ENCODE results near the gene RPTN.
"Not testable (repeated sequence)": the region's sequence is repeated elsewhere in the genome, so short reads cannot be mapped to it uniquely, and the experiment has no call there.

RPTN gene

DNA sequence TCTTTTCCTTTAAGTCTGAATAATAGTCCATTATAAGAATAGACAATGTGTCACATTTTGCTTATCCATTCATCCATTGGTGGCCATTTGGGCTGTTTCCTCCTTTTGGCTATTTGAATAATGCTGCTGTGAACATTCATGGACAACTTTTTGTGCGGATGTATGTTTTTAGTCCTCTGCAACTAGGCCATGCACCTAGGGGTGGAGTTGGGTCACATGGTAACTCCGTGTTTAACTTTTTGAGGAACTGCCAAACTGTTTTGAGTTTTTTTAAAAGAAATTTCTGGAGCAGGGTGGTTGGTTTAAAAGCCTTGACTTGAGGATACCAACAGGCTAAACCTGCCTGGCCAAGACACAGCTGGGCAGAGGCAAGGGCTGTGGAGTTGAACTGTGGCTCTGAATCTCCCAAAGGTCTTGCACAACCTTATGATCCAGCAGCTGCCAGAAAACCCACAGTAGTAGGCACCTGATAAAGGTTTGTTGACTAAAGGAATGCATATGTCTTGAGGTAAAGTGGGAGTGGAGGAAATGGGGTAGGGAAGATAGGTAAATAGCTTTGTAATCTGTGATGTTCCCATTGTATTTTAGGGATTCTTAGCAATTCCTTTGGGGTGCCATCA is 5.6 kb upstream of the RPTN start:
- no peak for DNase-seq (ENCODE audit: low read depth)

DNA sequence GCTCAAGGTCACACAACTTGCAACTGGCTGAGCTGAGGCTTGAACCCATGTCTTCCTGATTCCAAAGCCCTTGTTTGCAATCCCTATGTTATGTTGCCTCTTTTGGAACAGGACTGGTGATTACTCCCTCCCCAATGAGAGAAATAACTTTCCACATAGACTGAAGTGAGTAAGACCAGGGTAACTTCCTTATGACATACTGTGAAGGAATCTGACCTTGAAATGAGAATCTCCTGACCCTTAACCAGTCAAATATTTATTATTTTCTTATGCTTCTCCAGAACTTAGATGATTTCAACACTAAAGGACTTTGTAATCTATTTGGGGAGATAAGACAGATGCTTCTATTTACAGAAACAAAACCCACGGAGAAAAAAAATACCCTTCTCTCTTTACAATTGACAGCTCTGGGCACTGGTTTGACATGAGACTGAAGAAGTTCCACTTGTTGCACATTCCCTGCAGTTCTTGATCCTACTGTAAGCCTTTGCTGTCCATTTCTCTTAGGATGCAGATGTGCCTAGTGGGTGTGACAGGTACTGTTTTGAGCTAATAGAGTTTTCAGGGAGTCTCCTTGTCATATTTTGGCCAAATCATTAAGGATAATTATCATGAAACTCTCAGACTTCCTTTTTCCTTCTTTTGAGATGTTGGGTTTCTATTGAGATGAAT is 3.9 kb upstream of the RPTN start:
- DNase-seq (ENCODE audit: low read depth): peak; percentile 97

DNA sequence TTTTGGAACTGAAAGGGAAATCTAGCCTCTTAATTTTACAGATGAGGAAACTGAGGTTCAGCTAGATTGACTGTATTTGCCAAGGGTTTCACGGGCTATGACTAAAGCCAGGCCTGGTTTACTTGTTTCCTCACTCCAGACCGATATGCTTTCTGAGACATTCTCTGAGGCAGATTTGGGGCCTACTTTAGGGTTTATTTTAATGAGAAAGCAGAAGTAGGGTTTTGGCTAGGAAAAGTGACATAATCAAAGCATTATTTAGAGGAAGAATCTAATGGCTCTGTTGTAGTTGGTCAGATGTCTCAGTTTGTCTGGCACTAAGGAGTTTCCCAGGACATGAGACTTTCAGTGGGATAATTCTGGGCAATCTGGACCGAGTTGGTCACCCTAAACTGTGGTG is 1.5 kb upstream of the RPTN start:
- no peak for DNase-seq (ENCODE audit: low read depth)

DNA sequence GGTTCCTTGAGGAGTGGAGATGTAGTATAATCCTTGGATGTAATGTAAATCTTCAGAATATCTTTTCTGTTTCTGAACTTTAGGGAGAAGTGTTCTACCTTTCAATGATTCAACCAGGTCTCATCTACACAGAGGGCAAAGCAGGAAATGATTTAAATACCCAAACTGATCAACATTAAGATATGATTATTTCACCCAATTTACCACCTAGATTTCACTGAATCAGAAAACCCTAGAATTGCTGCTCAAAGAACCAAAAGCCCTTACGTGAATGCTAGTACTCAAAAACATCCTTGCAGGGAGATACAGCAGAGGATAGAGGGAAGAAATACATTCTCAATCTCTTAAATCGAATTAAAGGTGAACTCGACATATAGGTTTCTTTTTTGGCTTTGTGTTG is 5.0 kb downstream of the RPTN start:
- DNase-seq (ENCODE audit: low read depth): no peak

DNA sequence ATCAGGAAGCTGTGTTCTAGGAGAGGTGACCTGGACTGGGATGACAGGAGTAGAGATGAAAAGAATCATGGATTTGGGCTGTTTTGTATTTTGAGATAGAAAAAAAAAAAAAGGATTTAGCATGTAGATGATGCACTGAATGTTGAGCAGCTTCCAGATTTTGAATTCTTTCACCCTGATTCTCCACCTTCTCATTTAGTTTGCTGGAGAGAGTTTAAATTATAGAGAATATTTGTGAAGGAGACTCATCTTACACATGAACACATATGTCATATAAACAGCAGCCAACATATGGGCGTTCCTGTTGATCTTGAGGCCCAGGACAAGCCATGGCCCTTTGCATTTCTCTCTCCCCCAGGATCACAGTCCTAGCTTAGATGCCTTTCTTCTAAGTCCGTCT is 7.4 kb downstream of the RPTN start:
- DNase-seq (ENCODE audit: low read depth): no peak

DNA sequence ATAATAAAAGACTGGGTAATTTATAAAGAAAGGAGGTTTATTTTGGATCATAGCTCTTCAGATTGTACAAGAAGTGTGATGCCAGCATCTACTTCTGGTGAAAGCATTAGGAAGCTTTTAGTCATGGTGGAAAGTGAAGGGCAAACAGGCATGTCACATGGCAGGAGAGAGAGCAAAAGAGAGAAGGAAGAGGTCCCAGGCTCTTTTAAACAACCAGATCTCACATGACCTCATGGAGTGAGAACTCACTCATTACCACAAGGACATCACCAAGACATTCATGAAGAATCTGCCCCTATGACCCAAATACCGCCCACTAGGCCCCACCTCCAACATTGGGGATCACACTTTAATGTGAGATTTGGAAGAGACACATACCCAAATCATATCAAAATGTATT is 10.0 kb downstream of the RPTN start:
- DNase-seq (ENCODE audit: low read depth): peak; percentile 54

DNA sequence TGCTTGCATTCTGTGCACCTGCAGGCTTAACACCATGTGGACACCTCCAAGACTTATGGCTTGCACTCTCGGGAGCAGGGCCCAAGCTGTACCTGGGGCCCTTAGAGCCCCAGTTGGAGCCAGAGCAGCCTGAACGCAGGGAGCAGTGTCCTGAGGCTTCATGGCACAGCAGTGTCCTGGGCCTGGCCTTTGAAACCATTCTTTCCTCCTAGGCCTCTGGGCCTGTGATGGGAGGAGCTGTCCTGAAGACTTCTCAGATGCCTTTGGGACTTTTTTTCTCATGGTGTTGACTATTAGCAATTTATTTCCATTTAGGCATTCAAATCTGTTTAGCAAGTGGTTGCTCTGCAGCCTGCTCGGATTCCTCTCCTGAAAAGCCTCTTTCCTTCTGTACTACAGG is 11.0 kb downstream of the RPTN start:
- DNase-seq (ENCODE audit: low read depth): no peak

DNA sequence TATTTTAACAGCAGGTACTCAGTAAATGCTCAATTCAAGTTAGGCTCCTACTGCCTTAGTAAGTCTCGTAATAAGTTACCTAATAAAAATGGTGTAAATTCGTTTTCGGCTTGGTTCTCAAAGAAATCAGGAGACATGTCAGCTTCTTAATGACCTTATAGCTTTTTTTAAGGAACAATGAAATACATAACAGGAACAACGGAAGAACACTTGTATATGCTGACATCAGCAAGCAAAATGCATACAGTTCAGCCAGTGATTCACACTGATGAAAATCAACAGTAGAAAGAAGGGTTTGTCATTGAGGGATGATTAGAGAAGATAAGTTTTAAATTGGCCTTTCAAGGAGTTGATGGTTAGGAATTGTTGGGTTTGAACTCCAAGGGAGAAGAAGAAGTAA is 13.3 kb downstream of the RPTN start:
- DNase-seq (ENCODE audit: low read depth): no peak

DNA sequence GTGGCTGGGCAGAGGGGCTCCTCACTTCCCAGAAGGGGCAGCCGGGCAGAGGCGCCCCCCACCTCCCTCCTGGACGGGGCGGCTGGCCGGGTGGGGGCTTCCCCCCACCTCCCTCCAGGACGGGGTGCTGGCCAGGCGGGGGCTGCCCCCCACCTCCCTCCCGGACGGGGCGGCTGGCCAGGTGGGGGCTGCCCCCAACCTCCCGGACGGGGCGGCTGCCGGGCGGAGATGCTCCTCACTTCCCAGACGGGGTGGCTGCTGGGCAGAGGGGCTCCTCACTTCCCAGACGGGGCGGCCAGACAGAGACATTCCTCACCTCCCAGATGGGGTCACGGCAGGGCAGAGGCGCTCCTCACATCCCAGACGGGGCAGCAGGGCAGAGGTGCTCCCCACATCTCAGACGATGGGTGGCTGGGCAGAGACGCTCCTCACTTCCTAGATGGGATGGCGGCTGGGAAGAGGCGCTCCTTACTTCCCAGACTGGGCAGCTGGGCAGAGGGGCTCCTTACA is 14.3 kb downstream of the RPTN start:
- not testable (repeated sequence) for DNase-seq (ENCODE audit: low read depth)

DNA sequence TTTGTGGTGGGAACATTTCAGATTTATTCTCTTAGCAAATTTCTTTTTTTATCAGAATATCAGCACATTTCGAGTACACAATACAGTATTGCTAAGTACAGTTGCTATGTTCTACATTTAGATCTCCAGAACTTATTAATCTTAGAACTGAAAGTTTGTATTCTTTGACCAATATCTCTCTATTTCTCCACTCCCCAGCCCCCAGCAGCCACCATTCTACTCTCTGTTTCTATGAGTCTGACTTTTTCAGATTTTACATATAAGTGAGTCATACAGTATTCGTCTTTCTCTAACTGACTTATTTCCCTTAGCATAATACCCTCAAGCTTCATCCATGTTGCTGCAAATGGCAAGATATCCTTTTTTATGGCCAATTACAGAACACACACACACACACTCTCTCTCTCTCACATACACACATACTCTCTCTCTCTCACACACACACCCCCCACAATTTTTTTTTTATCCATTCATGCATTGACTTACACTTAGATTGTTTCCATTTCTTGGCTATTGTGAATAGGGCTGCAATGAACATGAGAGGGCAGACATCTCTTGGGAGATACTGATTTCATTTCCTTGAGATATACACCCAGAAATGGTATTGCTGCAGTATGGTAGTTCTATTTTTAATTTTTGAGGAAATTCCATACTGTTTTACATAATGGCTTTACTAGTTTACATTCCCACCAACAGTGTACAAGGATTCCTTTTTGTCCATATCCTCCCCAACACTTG is 15.7 kb downstream of the RPTN start:
- DNase-seq (ENCODE audit: low read depth): peak; percentile 36

DNA sequence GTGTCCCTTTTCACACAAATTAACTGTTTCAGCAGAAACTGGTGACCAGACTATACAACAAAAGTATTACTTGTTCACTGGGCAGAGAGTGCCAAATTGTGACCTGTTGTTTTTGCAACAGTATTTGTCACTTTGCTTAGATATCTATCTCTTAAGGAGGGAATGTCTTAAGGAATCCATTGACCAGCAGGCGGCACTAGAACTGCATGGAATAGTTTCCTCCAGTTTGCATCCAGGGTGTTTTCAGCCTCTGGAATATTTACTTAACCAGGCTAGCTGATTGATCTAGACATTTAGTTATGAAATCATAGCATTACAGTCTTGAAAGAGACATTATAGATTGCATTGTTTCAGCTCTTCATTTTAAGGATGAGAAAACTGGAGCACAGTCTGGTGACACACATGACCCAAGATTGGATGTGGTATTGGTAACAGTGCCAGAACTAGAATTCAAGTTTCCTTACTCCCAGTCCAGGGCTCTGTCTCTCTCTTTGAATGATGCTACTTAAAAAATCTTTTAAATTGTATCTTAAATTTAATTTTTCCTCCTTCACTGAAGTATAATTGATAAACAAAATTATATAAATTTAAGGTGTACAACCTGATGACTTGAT is 16.9 kb downstream of the RPTN start:
- peak; percentile 80 for DNase-seq (ENCODE audit: low read depth)

DNA sequence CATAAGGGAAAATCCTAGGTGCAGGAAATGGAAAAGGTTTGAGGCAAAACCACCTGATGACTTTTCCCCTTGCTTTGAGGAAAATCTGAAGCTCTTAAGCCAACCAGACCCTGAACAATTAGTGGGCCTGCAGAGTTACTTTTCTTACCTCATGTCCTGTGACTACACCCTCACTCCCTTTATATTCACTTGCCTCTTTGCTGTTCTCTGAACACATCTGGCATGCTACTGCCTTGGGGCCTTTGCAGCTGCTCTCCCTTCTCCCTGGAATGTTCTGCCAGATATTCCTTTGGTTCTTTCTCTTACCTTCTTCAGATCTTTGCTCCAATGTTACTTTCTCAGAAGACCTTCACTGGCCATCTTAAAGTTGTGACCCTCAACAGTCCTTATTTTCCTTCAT is 21.8 kb downstream of the RPTN start:
- DNase-seq (ENCODE audit: low read depth): no peak

DNA sequence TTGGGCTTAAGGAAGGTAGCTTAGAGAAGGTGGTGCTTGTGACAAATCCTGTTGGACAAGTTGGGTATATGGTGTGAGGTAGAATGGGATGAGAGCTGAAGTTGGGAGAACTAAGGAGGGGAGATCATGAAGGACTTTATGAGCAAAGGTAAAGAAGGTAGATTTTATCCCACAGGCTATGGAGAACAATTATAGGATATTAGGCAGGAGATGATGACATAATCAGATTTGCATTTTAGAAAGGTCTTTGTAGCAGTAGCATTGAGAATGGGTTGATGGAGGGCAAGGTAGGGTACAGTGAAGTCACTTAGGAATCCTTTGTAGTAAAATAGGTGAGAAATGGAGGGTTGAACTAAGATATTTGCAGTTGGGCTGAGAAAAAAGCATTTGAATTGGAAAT is 28.8 kb downstream of the RPTN start:
- no peak for DNase-seq (ENCODE audit: low read depth)

DNA sequence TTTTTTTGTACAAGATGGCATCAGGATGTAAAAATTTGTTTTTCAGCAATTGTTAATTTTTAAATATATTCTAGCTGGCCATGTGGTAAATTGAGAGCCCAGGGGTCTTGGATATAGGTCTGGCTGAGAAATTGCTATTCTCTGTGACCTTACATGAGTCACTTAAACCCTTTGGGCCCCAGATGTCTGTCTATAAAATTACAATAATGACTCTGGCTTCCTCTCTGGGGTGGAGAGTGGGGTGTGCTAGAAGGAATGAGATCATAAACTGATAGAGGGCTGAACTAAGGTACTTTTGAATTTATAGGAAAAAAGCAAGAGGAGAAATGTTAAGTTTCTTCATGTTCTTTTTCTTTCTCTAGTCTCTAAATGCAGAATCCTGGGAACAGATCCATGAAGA is 31.4 kb downstream of the RPTN start:
- DNase-seq (ENCODE audit: low read depth): no peak

DNA sequence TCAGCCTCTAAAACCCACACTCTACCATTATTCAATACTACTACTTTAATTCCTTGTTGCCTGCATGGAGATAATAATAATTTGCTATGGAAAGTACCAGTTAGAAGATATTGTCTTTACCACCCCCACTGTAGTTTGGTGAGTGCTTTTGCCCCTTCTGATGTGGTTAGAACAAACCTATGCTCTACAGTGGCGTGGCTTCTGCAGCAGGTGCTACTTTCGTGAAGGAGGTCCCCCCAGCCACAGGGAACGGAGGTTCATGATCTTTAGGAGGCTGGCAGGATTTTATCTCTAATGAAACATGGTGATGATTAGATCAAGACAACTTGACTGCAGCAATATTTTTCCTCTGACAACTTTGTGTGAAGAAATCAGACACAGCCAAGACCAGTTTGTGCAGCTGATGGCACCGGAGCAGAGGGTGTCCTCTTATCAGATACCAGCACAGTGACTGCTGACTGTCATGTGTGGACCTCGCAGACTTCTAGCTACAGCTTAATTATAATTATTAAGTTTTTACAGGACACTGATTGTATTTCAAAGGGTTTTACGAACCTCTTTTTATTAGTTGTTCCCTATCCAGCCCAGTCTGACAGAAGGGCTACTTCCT is 33.1 kb downstream of the RPTN start:
- no peak for DNase-seq (ENCODE audit: low read depth)

DNA sequence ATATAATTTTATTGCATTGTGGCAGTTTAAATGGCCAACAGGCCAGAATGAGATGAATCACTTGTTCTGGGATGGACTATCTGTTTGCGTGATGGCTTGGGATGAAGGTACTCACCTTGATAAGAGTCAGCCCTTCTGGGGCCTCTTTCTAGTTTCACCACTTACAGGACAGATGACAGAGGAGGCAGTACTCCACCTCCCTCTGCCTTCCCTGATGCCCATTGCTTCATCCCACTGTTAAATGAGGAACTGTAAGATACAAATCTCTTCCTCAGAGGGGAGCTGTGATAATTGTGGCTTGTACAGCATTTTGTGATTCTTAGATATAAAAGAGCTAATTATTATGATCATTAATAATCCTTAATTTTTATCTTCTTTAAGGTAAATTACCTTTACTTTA is 40.1 kb downstream of the RPTN start:
- DNase-seq (ENCODE audit: low read depth): no peak

DNA sequence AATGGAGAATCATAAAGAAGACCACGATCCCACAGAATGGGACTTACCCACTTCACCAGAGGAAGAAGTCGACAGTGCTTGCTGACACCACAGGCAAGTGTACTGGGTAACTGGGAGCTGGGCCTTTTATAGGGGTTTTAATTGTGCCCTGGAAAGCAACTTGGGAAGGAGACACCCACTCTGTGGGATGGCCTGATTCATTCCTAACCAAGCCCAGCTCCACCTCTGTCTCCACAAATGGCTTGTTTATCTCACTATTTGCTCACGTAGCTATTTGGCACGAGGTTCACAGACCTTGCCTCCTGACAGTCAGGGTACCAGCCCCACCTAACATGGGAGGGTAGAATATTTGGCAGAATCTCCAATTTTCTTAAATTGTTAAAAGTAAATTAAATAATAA is 43.7 kb downstream of the RPTN start, which contains the start of gene TCHH:
TSS of gene TCHH (minus strand) at position 101 of the 400 bp plus-strand sequence. CDS start 1,364 bp downstream, outside the sequence.
- no peak for DNase-seq (ENCODE audit: low read depth)

DNA sequence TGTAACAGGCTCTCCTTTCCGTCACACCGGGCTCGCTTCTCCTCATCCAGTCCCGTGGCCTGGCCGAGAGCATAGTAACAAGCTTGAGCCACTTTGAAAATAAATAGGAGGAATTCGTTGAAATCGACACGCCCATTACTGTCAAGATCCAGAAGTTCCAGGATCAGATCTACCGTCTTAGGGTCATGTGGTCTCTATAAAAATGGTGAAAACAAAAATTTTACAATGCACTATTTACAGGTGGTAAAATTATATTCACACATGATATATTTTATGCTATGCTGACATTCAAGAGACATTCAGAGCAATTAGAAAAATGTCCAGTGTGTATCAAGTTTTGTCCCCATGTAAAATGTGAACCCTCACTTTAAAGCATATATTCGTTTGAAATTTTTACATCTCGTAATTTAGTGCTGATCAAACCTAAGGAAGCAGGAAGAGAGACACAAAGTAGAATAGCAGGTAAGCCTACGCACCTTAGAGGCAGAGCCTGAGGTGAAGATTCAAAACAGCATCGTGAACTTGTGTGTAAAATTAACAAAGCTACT is 46.1 kb downstream of the RPTN start:
- no peak for DNase-seq (ENCODE audit: low read depth)

DNA sequence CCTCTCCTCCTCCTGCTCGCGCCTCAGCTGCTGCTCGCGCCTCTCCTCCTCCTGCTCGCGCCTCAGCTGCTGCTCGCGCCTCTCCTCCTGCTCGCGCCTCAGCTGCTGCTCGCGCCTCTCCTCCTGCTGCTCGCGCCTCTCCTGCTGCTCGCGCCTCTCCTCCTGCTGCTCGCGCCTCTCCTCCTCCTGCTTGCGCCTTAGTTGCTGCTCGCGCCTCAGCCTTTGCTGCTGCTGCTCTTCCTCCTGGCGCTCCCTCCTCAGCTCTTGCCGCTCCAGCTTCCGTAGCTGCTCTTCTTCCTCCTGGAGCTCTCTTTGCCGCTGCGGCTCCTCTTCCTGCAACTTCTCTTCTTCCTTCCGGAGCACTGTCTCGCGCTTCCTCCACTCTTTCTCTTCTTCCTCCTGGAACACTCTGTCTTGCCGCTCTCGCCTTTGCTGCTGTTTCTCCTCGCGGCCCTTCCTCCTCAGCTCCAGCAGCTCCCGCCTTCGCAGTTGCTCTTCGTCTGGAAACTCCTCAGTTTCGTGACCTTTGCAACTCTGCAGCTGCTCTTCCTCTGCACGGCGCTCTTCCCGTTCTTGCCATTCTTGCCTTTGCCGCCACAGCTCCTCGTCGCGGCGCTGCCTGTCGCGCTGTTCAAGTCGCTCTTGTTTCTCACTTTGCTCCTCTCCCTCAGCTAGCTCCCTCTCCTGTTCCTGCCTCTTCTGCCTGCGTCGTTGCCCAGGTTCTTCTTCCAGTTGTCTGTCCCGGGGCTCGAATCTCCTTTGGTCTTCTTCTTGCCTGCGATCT is 46.7 kb downstream of the RPTN start:
- peak; percentile 34 for DNase-seq (ENCODE audit: low read depth)

DNA sequence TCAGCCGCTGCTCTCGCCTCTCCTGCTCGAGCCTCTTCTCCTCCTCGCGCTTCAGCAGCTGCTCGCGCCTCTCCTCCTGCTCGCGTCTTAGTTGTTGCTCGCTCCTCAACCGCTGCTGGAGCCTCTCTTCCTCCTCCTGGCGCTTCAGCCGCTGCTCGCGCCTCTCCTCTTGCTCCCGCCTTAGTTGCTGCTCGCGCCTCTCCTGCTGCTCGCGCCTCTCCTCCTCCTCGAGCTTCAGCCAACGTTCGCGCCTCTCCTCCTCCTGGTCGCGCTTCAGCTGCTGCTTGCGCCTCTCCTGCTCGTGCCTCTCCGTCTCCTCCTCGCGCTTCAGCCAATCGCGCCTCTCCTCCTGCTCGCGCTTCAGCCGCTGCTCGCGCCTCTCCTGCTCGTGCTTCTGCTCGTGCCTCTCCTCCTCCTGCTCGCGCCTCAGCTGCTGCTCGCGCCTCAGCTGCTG is 47.5 kb downstream of the RPTN start:
- peak; percentile 64 for DNase-seq (ENCODE audit: low read depth)
